K562 (cell line): Measurements from ENCODE around the gene OLFML2A. TPM values are rescaled to one million over a fixed set of nuclear protein-coding genes. Genes with fewer than 3 reads are reported as not detected.

Experiments used
- ARID1B ChIP-seq: fragments of 450-650 bp; IDR thresholded peaks from 2 replicates; pipeline ENCODE4 v1.6.1; 2016; ENCODE audit warnings: antibody characterized with exemption, mild to moderate bottlenecking, inconsistent platforms
- ATF4 ChIP-seq: fragments of 450-650 bp; formaldehyde crosslinking; IDR thresholded peaks from 2 replicates; pipeline ENCODE4 v1.4.0; 2022; ENCODE audit warnings: mild to moderate bottlenecking, moderate library complexity
- CBFA2T2 ChIP-seq: fragments of 450-650 bp; conservative IDR thresholded peaks from 2 replicates; pipeline ENCODE4 v1.6.1; 2017; ENCODE audit warnings: mild to moderate bottlenecking
- CTCF ChIP-seq, 3 experiments: IDR thresholded peaks in 2 of 3; conservative IDR thresholded peaks in 1 of 3; 2 replicates each; pipeline ENCODE4 v1.5.1; 2011 to 2012; ENCODE audit warnings: low read length in 3 of 3, mild to moderate bottlenecking in 3 of 3, control low read depth in 2 of 3, improper control_type of control experiment in 1 of 3, inconsistent platforms in 1 of 3, low read depth in 1 of 3, mixed read lengths in 1 of 3, moderate library complexity in 1 of 3; ENCODE audit not compliant: insufficient read depth in 2 of 3
- E2F3 ChIP-seq: fragments of 250-450 bp; sonication (Bioruptor Pico); IDR thresholded peaks from 2 replicates; pipeline ENCODE4 v1.4.0; 2020; ENCODE audit warnings: mild to moderate bottlenecking
- HDAC2 ChIP-seq: fragments of 450-650 bp; IDR thresholded peaks from 2 replicates; pipeline ENCODE4 v1.6.1; 2016; ENCODE audit warnings: mild to moderate bottlenecking
- MYBL2 ChIP-seq, 2 experiments: fragments of 450-650 bp in 1 of 2; sonication (generic) in 1 of 2; formaldehyde crosslinking in 1 of 2; IDR thresholded peaks; 2 replicates each; pipeline versions ENCODE4 v1.6.1 to v1.8.1; 2017 to 2022; ENCODE audit warnings: borderline replicate concordance in 1 of 2, inconsistent platforms in 1 of 2, low read depth in 1 of 2, mild to moderate bottlenecking in 1 of 2, missing genetic modification reagents in 1 of 2, moderate library complexity in 1 of 2
- NCOR1 ChIP-seq: fragments of 450-650 bp; IDR thresholded peaks from 2 replicates; pipeline ENCODE4 v1.6.1; 2016; ENCODE audit warnings: mild to moderate bottlenecking, moderate library complexity
- NFYB ChIP-seq: IDR thresholded peaks from 2 replicates; pipeline ENCODE4 v1.6.1; 2011; ENCODE audit warnings: mild to moderate bottlenecking, moderate library complexity; ENCODE audit not compliant: insufficient read length; ENCODE audit errors: extremely low read depth
- SMARCA4 ChIP-seq: fragments of 450-650 bp; IDR thresholded peaks from 2 replicates; pipeline ENCODE4 v1.6.1; 2016
- STAT5A ChIP-seq: IDR thresholded peaks from 2 replicates; pipeline ENCODE4 v1.6.1; 2012; ENCODE audit warnings: low read length, inconsistent platforms, borderline replicate concordance
- TAL1 ChIP-seq: fragments of 450-650 bp; IDR thresholded peaks from 2 replicates; pipeline ENCODE4 v1.6.1; 2016; ENCODE audit warnings: mild to moderate bottlenecking
- TCF3 ChIP-seq: sonication (generic); formaldehyde crosslinking; IDR thresholded peaks from 2 replicates; pipeline ENCODE4 v1.4.0; 2020; ENCODE audit warnings: mild to moderate bottlenecking, missing genetic modification reagents
- ZNF24 ChIP-seq: fragments of 450-650 bp; IDR thresholded peaks from 2 replicates; pipeline ENCODE4 v1.6.1; 2016
- ZNF431 ChIP-seq: sonication (generic); formaldehyde crosslinking; IDR thresholded peaks from 2 replicates; pipeline ENCODE4 v1.8.0; 2022; ENCODE audit warnings: mild to moderate bottlenecking, missing genetic modification reagents
- polyA plus RNA-seq, 8 experiments: library from polyadenylated mRNA; depleted of rRNA in 4 of 8; stranded (reverse) in 5 of 8; unstranded in 3 of 8; fragments of >200 nt; fragmentation: Nextera tagmentation in 2 of 8; fragmentation: Illumina TruSeq in 1 of 8; extraction: Ambion mirVana in 2 of 8; extraction: Trizol in 1 of 8; gene quantifications; 2 replicates each; pipeline versions ENCODE4 v1.2.1 to v1.2.3, GENCODE V29; 2011 to 2014; ENCODE audit warnings: inconsistent platforms in 1 of 8, missing spikeins in 1 of 8
- total RNA-seq, 7 experiments: library from RNA; depleted of rRNA in 6 of 7; stranded (reverse); fragments of >200 nt in 6 of 7; fragmentation: Illumina TruSeq in 2 of 7; extraction: Trizol in 2 of 7; gene quantifications; 2 replicates each; pipeline versions ENCODE4 v1.2.1 to v1.2.3, GENCODE V29; 2011 to 2021; ENCODE audit warnings: low replicate concordance in 1 of 7

OLFML2A gene
- total and polyA plus RNA-seq, 9 of the 15 experiments (the other 6 are each of a cell fraction or from before 2014, with no cell fraction given) = 0.16 TPM; not detected in 8

GRCh38 chr9:124742940-124743339 lies 34.0 kb upstream of the OLFML2A start (continued):
- TF ChIP-seq ZNF431 (CRISPR knock-in tag) (no peak), E2F3 (CRISPR knock-in tag) (no peak), NFYB (peak; percentile 42), ARID1B (peak; percentile 68), HDAC2 (no peak), STAT5A (0 out of 2 replicates have a peak, but pooled peaks have one; percentile 16), TCF3 (CRISPR knock-in tag) (peak; percentile 74), NCOR1 (peak; percentile 50), MYBL2 (IDR thresholded peaks at IDR 0.05; ENCODE audit: low read depth) (no peak), MYBL2 (CRISPR knock-in tag; IDR thresholded peaks at IDR 0.05; ENCODE audit: borderline replicate concordance) (no peak), SMARCA4 (peak; percentile 16), ZNF24 (no peak), ATF4 (CRISPR knock-in tag) (no peak), CTCF (IDR thresholded peaks at IDR 0.05 in 2 of 3, conservative IDR thresholded peaks at IDR 0.05 in 1 of 3; ENCODE audit: insufficient read depth in 2 of 3, low read depth in 1 of 3, low read length in 3 of 3) (no peak), TAL1 (peak; percentile 60), CBFA2T2 (peak; percentile 73)
